K562 (cell line): ENCODE measurements around the gene TMEM131L. TPM values are rescaled to one million over a fixed set of nuclear protein-coding genes. Genes with fewer than 3 reads are reported as not detected.

Experiments used
- ATAC-seq: fragments of 200-7000 bp; cut with Tn5 transposase; 3 replicates; pipeline ENCODE4 v1.9.1; 2020; ENCODE audit warnings: moderate library complexity
- BruUV-seq: library from RNA; stranded (reverse); fragments of 400-500 nt; replicated peaks from 2 replicates; lab custom pipeline; 2021; lab: Mats Ljungman, UMichigan
- CTCF ChIA-PET: fragments of 300-600 bp; formaldehyde crosslinking; extraction: SDS; loops from one replicate; lab custom pipeline; 2021; ENCODE audit warnings: low intra/inter-chr PET ratio; lab: Yijun Ruan, JAX
- POLR2A ChIA-PET: fragments of 300-600, 350-650 bp; sonication (Branson Sonifier 250); formaldehyde crosslinking; extraction: SDS; loops from one replicate; lab custom pipeline; 2021; ENCODE audit warnings: antibody characterized with exemption, inconsistent platforms; lab: Yijun Ruan, JAX
- DNase-seq, 4 experiments: peaks; one replicate each; pipeline versions ENCODE4 v3.0.0 to v3.0.0-alpha.2; 2011 to 2018; ENCODE audit warnings: low spot score in 3 of 4, mixed read lengths in 3 of 4; ENCODE audit errors: extremely low read depth in 1 of 4
- FAIRE-seq: peaks from 2 replicates; lab custom pipeline; 2011; peaks lifted over from hg19 to GRCh38; lab: Jason Lieb, UNC
- H2AFZ ChIP-seq: 2 replicates; pipeline ENCODE4 v1.6.0; 2011; ENCODE audit warnings: low read depth, low read length, control low read depth, inconsistent platforms
- H3K27ac ChIP-seq: fragments of 200-600 bp; 3 replicates; pipeline ENCODE4 v1.8.0; 2011; ENCODE audit warnings: low read depth, mild to moderate bottlenecking, control low read depth, inconsistent platforms, low read length, moderate library complexity, mixed read lengths; ENCODE audit errors: extremely low read depth
- H3K27me3 ChIP-seq, 2 experiments: fragments of 300-600 bp in 1 of 2; 2 replicates in 1 of 2; 3 replicates in 1 of 2; pipeline versions ENCODE4 v1.6.0 to v1.8.0; 2011; ENCODE audit warnings: inconsistent platforms in 2 of 2, low read length in 2 of 2, mild to moderate bottlenecking in 1 of 2, mixed read lengths in 1 of 2, moderate library complexity in 1 of 2; ENCODE audit not compliant: control insufficient read depth in 2 of 2, insufficient read depth in 2 of 2
- H3K36me3 ChIP-seq: fragments of 300-600 bp; 3 replicates; pipeline ENCODE4 v1.8.0; 2011; ENCODE audit warnings: mild to moderate bottlenecking, low read length, inconsistent platforms; ENCODE audit not compliant: control insufficient read depth, insufficient read depth
- H3K4me1 ChIP-seq, 2 experiments: fragments of 200-600 bp in 1 of 2; replicated peaks in 1 of 2; 2 replicates in 1 of 2; 3 replicates in 1 of 2; pipeline versions ENCODE4 v1.5.1 to v1.8.0; 2011; ENCODE audit warnings: inconsistent platforms in 2 of 2, low read length in 2 of 2, mild to moderate bottlenecking in 1 of 2, mixed read lengths in 1 of 2, moderate library complexity in 1 of 2; ENCODE audit not compliant: control insufficient read depth in 2 of 2, insufficient read depth in 2 of 2
- H3K4me2 ChIP-seq: 2 replicates; pipeline ENCODE4 v1.6.1; 2011; ENCODE audit warnings: low read length, control low read depth, inconsistent platforms, mixed read lengths; ENCODE audit not compliant: insufficient read depth
- H3K4me3 ChIP-seq: fragments of 200-600 bp; sonication (generic), shearing (Covaris generic); 2 replicates; pipeline ENCODE4 v1.5.1; 2016; ENCODE audit warnings: control low read depth, inconsistent platforms
- H3K79me2 ChIP-seq: fragments of 200-600 bp; 3 replicates; pipeline ENCODE4 v1.8.0; 2011; ENCODE audit warnings: low read length, inconsistent platforms; ENCODE audit not compliant: control insufficient read depth, insufficient read depth
- H3K9ac ChIP-seq, 2 experiments: 2 replicates each; pipeline versions ENCODE4 v1.6.0 to v1.6.1; 2011; ENCODE audit warnings: low read depth in 2 of 2, low read length in 2 of 2, control low read depth in 1 of 2, inconsistent platforms in 1 of 2, mild to moderate bottlenecking in 1 of 2, mixed read lengths in 1 of 2; ENCODE audit not compliant: insufficient read depth in 1 of 2
- H3K9me1 ChIP-seq: one replicate; pipeline ENCODE4 v1.6.0; 2011; ENCODE audit warnings: inconsistent platforms, mild to moderate bottlenecking, low read length, moderate library complexity; ENCODE audit not compliant: control insufficient read depth, insufficient read depth
- H3K9me3 ChIP-seq: replicated peaks from 2 replicates; pipeline ENCODE4 v1.5.1; 2011; ENCODE audit warnings: low read depth, low read length, inconsistent platforms; ENCODE audit not compliant: control insufficient read depth, insufficient read depth
- H4K20me1 ChIP-seq: replicated peaks from 2 replicates; pipeline ENCODE4 v1.6.1; 2011; ENCODE audit warnings: low read length, inconsistent platforms, mixed read lengths; ENCODE audit not compliant: control insufficient read depth, insufficient read depth
- ARHGAP35 ChIP-seq: fragments of 450-650 bp; IDR thresholded peaks from 2 replicates; pipeline ENCODE4 v1.6.1; 2018; ENCODE audit not compliant: partially characterized antibody
- C11orf30 ChIP-seq: fragments of 450-650 bp; IDR thresholded peaks from 2 replicates; pipeline ENCODE4 v1.6.1; 2016; ENCODE audit warnings: low read depth, mild to moderate bottlenecking
- GABPB1 ChIP-seq: sonication (generic); formaldehyde crosslinking; IDR thresholded peaks from 2 replicates; pipeline ENCODE4 v1.8.0; 2022; ENCODE audit warnings: mild to moderate bottlenecking, missing genetic modification reagents
- GMEB1 ChIP-seq: fragments of 250-450 bp; sonication (Bioruptor Pico); IDR thresholded peaks from 2 replicates; pipeline ENCODE4 v1.4.0; 2020; ENCODE audit warnings: mild to moderate bottlenecking
- IRF1 ChIP-seq: sonication (generic); formaldehyde crosslinking; IDR thresholded peaks from 2 replicates; pipeline ENCODE4 v1.8.0; 2022; ENCODE audit warnings: missing genetic modification reagents, mild to moderate bottlenecking, borderline replicate concordance
- MAFF ChIP-seq: IDR thresholded peaks from 2 replicates; pipeline ENCODE4 v1.6.1; 2012; ENCODE audit warnings: low read length, improper control_type of control experiment
- MAFG ChIP-seq: fragments of 450-650 bp; conservative IDR thresholded peaks from 2 replicates; pipeline ENCODE4 v1.6.1; 2016; ENCODE audit warnings: missing genetic modification characterization, missing compliant biosample characterization
- NFE2 ChIP-seq: IDR thresholded peaks from 2 replicates; pipeline ENCODE4 v1.6.1; 2014; ENCODE audit warnings: antibody characterized with exemption, low read depth
- PTTG1 ChIP-seq: fragments of 450-650 bp; IDR thresholded peaks from 2 replicates; pipeline ENCODE4 v1.6.1; 2016; ENCODE audit warnings: low read depth, mild to moderate bottlenecking, missing genetic modification characterization, missing compliant biosample characterization
- SREBF1 ChIP-seq: fragments of 150-350 bp; IDR thresholded peaks from 2 replicates; pipeline ENCODE4 v1.6.1; 2014; ENCODE audit warnings: antibody characterized with exemption, low read depth, low read length, borderline replicate concordance
- ZNF134 ChIP-seq: fragments of 250-450 bp; sonication (Bioruptor Pico); conservative IDR thresholded peaks from 2 replicates; pipeline ENCODE4 v1.4.0; 2020
- ZNF707 ChIP-seq: fragments of 250-450 bp; sonication (Bioruptor Pico); conservative IDR thresholded peaks from 2 replicates; pipeline ENCODE4 v1.8.0; 2022; ENCODE audit warnings: inconsistent platforms, mild to moderate bottlenecking, moderate library complexity
- ZNF740 ChIP-seq, 3 experiments: fragments of 200-800 bp in 1 of 3; sonication (Bioruptor generic) in 1 of 3; sonication (generic) in 1 of 3; formaldehyde crosslinking in 1 of 3; IDR thresholded peaks; 2 replicates each; pipeline versions ENCODE4 v1.6.1 to v1.8.0; 2016 to 2022; ENCODE audit warnings: mild to moderate bottlenecking in 2 of 3, missing compliant biosample characterization in 2 of 3, missing genetic modification characterization in 2 of 3, missing genetic modification reagents in 1 of 3
- ZNF785 ChIP-seq: fragments of 250-450 bp; sonication (Bioruptor Pico); IDR thresholded peaks from 2 replicates; pipeline ENCODE4 v1.4.0; 2020; ENCODE audit warnings: mild to moderate bottlenecking
- WGBS: fragments of 100-300 bp; shearing (Covaris generic); methylation state at CpG from one replicate; pipeline ENCODE4 v1.1.6; 2016; ENCODE audit warnings: low coverage, mixed read lengths; ENCODE audit not compliant: insufficient coverage; ENCODE audit errors: missing lambda C conversion rate; 5-methylcytosine and 5-hydroxymethylcytosine counted together
- in situ Hi-C: fragments of 300-500 bp; cut with MboI; formaldehyde crosslinking; loops from 4 replicates; pipeline ENCODE4 v1.15.0; 2018; ENCODE audit warnings: inconsistent platforms, mixed read lengths
- intact Hi-C: fragments of 100-400 bp; cut with micrococcal nuclease; formaldehyde crosslinking; loops from 2 replicates; pipeline ENCODE4 v1.14.2; 2022
- polyA plus RNA-seq, 8 experiments: library from polyadenylated mRNA; depleted of rRNA in 4 of 8; stranded (reverse) in 5 of 8; unstranded in 3 of 8; fragments of >200 nt; fragmentation: Nextera tagmentation in 2 of 8; fragmentation: Illumina TruSeq in 1 of 8; extraction: Ambion mirVana in 2 of 8; extraction: Trizol in 1 of 8; gene quantifications; 2 replicates each; pipeline versions ENCODE4 v1.2.1 to v1.2.3, GENCODE V29; 2011 to 2014; ENCODE audit warnings: inconsistent platforms in 1 of 8, missing spikeins in 1 of 8
- total RNA-seq, 7 experiments: library from RNA; depleted of rRNA in 6 of 7; stranded (reverse); fragments of >200 nt in 6 of 7; fragmentation: Illumina TruSeq in 2 of 7; extraction: Trizol in 2 of 7; gene quantifications; 2 replicates each; pipeline versions ENCODE4 v1.2.1 to v1.2.3, GENCODE V29; 2011 to 2021; ENCODE audit warnings: low replicate concordance in 1 of 7

Gene TMEM131L
- total and polyA plus RNA-seq, 9 of the 15 experiments (the other 6 are each of a cell fraction or from before 2014, with no cell fraction given): 1.2 to 20.8 (median 12.9) TPM

DNA sequence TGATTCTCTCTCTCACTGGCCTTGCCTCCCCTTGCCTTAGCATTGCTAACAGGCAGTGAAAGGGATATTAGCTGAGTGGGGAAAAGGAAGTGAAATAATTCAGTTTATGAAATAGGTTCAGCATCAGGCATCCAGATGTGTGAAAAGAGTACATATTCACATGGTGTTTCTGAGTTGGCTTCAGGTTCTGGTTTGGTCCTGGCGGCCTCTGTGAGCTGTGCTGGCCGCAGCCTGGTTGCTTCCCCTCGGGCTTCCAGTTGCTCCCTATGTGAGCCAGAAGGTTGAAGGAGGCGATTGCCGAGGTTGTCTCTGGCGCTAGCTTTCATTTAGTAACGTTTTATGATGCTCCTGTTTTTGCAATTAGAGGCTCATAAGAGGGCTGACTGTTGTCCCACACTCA is 118.9 kb downstream of the TMEM131L start (continued):
- no peak for TF ChIP-seq IRF1

- Histone ChIP-seq H4K20me1 (no peaks in the 10 kb centered on the region), H3K79me2 (no peaks in the 10 kb centered on the region), H3K4me1 (no peaks in the 10 kb centered on the region), H3K27me3 (no peaks in the 10 kb centered on the region), H3K9me1 (no peaks in the 10 kb centered on the region), H2AFZ (no peak overlapping the region), H3K27ac (no peak overlapping the region), H3K4me2 (no peak overlapping the region), H3K4me3 (no peak overlapping the region), H3K9ac (no peak overlapping the region), H3K9me3 (no peaks in the 10 kb centered on the region), H3K36me3 (peaks cover 64% of the 10 kb centered on the region)
- intact Hi-C loops (no loop called here), in situ Hi-C loops (no loop called here)
- ATAC-seq (no peak), DNase-seq (no peak), FAIRE-seq (peak; percentile 49)
- no TSS peak for BruUV-seq
- CTCF ChIA-PET: no interaction called here
- WGBS: 74% methylated on average over 7 of the region's 7 CpGs
- POLR2A ChIA-PET: interaction anchor here (0.5 kb wide), 1 partner anchor 199 kb away, joined by 3 read pairs; no protein-coding TSS in a partner anchor
- no peak for TF ChIP-seq PTTG1 (tag)
- no peak for TF ChIP-seq NFE2
- no peak for TF ChIP-seq ZNF785
- TF ChIP-seq ZNF134 (CRISPR knock-in tag): no peak
- TF ChIP-seq MAFF: peak; percentile 23; the same call in 1 of the 2 replicates
- TF ChIP-seq ARHGAP35: no peak
- TF ChIP-seq SREBF1: no peak
- TF ChIP-seq C11orf30: peak; percentile 35; the same call in 1 of the 2 replicates
- peak; percentile 28; the same call in 1 of the 2 replicates for TF ChIP-seq MAFG
- TF ChIP-seq GMEB1 (CRISPR knock-in tag): no peak
- TF ChIP-seq ZNF707: no peak
- no peak for TF ChIP-seq ZNF740 (CRISPR knock-in tag; IDR thresholded peaks at IDR 0.05)
- no peak for TF ChIP-seq ZNF740 (tag; IDR thresholded peaks at IDR 0.05)
- no peak for TF ChIP-seq GABPB1 (CRISPR knock-in tag)
Observed at GRCh38 chr4:153589703-153590595, 123.8 kb downstream of the TMEM131L start.
